Measurements from ENCODE around the gene IFI35.

- TF ChIP-seq SMC3 (IDR thresholded peaks at IDR 0.05; ENCODE audit: low read depth, low read length), result no peak
- TF ChIP-seq TAF1 (IDR thresholded peaks at IDR 0.05; ENCODE audit: borderline replicate concordance, low read depth, low read length), result 0 out of 2 replicates have a peak, but pooled peaks have one; percentile 26
- no peak for TF ChIP-seq EP300 (IDR thresholded peaks at IDR 0.05; ENCODE audit: borderline replicate concordance in 1 of 2, low read depth in 1 of 2, low read length in 1 of 2)
- TF ChIP-seq, protein P1, sequence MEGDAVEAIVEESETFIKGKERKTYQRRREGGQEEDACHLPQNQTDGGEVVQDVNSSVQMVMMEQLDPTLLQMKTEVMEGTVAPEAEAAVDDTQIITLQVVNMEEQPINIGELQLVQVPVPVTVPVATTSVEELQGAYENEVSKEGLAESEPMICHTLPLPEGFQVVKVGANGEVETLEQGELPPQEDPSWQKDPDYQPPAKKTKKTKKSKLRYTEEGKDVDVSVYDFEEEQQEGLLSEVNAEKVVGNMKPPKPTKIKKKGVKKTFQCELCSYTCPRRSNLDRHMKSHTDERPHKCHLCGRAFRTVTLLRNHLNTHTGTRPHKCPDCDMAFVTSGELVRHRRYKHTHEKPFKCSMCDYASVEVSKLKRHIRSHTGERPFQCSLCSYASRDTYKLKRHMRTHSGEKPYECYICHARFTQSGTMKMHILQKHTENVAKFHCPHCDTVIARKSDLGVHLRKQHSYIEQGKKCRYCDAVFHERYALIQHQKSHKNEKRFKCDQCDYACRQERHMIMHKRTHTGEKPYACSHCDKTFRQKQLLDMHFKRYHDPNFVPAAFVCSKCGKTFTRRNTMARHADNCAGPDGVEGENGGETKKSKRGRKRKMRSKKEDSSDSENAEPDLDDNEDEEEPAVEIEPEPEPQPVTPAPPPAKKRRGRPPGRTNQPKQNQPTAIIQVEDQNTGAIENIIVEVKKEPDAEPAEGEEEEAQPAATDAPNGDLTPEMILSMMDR (IDR thresholded peaks at IDR 0.05), result no peak
- no peak for TF ChIP-seq ELF1 (IDR thresholded peaks at IDR 0.05)
- no peak for TF ChIP-seq REST (IDR thresholded peaks at IDR 0.05; ENCODE audit: low read depth, low read length)
- TF ChIP-seq, protein P2, sequence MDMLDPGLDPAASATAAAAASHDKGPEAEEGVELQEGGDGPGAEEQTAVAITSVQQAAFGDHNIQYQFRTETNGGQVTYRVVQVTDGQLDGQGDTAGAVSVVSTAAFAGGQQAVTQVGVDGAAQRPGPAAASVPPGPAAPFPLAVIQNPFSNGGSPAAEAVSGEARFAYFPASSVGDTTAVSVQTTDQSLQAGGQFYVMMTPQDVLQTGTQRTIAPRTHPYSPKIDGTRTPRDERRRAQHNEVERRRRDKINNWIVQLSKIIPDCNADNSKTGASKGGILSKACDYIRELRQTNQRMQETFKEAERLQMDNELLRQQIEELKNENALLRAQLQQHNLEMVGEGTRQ (IDR thresholded peaks at IDR 0.05; ENCODE audit: borderline replicate concordance, low read depth, low read length), result no peak
- TF ChIP-seq JUND (IDR thresholded peaks at IDR 0.05), result no peak; the same call in 1 of the 2 replicates
These were observed 14.5 kb downstream of the IFI35 start for GRCh38 chr17:43020789-43021740.

Data from SK-N-SH (cell line).